Measurements from ENCODE around the gene RETREG2.
A peak's percentile ranks its signal among the peaks of the same experiment; 100 is the strongest.

RETREG2 gene

GRCh38 chr2:219175928-219176817 is 1.9 kb upstream of the RETREG2 start:
- Histone ChIP-seq H3K36me3 (ENCODE audit: control insufficient read depth, insufficient read depth, low read length) (peaks cover 16% of the 10 kb centered on the region), H3K4me3 (ENCODE audit: insufficient read depth, low read depth, low read length) (peak overlapping the region; percentile 88), H3K27ac (ENCODE audit: insufficient read depth, low read depth, low read length, poor library complexity, severe bottlenecking) (no peak overlapping the region), H3K9me3 (ENCODE audit: control insufficient read depth, low read length) (no peaks in the 10 kb centered on the region), H3K4me1 (ENCODE audit: control insufficient read depth, insufficient read depth, low read length) (peaks cover 15% of the 10 kb centered on the region), H3K27me3 (ENCODE audit: control insufficient read depth, insufficient read depth, low read length, poor library complexity, severe bottlenecking) (no peaks in the 10 kb centered on the region)
- 4 to 5% methylated on average over 45 of the region's 45 CpGs for WGBS, 2 experiments

GRCh38 chr2:219176818-219177551 is 1.1 kb upstream of the RETREG2 start, which contains the start of gene CNPPD1:
TSS of gene CNPPD1 (minus strand) at chr2:219176925. CDS start at chr2:219176828, 97 bp downstream.
- Histone ChIP-seq H3K27ac (ENCODE audit: insufficient read depth, low read depth, low read length, poor library complexity, severe bottlenecking) (peak within 1 kb of the TSS; percentile 67), H3K9me3 (ENCODE audit: control insufficient read depth, low read length) (no peaks in the 10 kb centered on the region), H3K4me1 (ENCODE audit: control insufficient read depth, insufficient read depth, low read length) (peaks cover 15% of the 10 kb centered on the region), H3K4me3 (ENCODE audit: insufficient read depth, low read depth, low read length) (peak within 1 kb of the TSS; percentile 88), H3K36me3 (ENCODE audit: control insufficient read depth, insufficient read depth, low read length) (peaks cover 24% of the 10 kb centered on the region), H3K27me3 (ENCODE audit: control insufficient read depth, insufficient read depth, low read length, poor library complexity, severe bottlenecking) (no peaks in the 10 kb centered on the region)
- 0 to 1% methylated on average over 67 to 69 of the region's 69 CpGs for WGBS, 2 experiments

- H3K36me3 ChIP-seq (ENCODE audit: control insufficient read depth, insufficient read depth, low read length) = peaks cover 35% of the 10 kb centered on the region
- H3K4me3 ChIP-seq (ENCODE audit: insufficient read depth, low read depth, low read length) = peak overlapping the region; percentile 88
- H3K27me3 ChIP-seq (ENCODE audit: control insufficient read depth, insufficient read depth, low read length, poor library complexity, severe bottlenecking) = no peaks in the 10 kb centered on the region
- H3K27ac ChIP-seq (ENCODE audit: insufficient read depth, low read depth, low read length, poor library complexity, severe bottlenecking) = no peak overlapping the region
- 9% methylated on average over 45 of the region's 45 CpGs for WGBS, 2 experiments
- H3K9me3 ChIP-seq (ENCODE audit: control insufficient read depth, low read length) = no peaks in the 10 kb centered on the region
- peaks cover 15% of the 10 kb centered on the region for H3K4me1 ChIP-seq (ENCODE audit: control insufficient read depth, insufficient read depth, low read length)
Measured at GRCh38 chr2:219178377-219179175, 501 bp downstream of the RETREG2 start.

- Histone ChIP-seq H3K9me3 (ENCODE audit: control insufficient read depth, low read length) (no peaks in the 10 kb centered on the region), H3K4me3 (ENCODE audit: insufficient read depth, low read depth, low read length) (no peak overlapping the region), H3K27ac (ENCODE audit: insufficient read depth, low read depth, low read length, poor library complexity, severe bottlenecking) (no peak overlapping the region), H3K4me1 (ENCODE audit: control insufficient read depth, insufficient read depth, low read length) (peaks cover 15% of the 10 kb centered on the region), H3K36me3 (ENCODE audit: control insufficient read depth, insufficient read depth, low read length) (peaks cover 35% of the 10 kb centered on the region), H3K27me3 (ENCODE audit: control insufficient read depth, insufficient read depth, low read length, poor library complexity, severe bottlenecking) (no peaks in the 10 kb centered on the region)
- WGBS, 2 experiments = 95 to 97% methylated on average over 9 of the region's 9 CpGs
Measured at GRCh38 chr2:219179601-219180465, 1.8 kb downstream of the RETREG2 start.

GRCh38 chr2:219180961-219181360 is 2.9 kb downstream of the RETREG2 start:
- H3K4me1 ChIP-seq (ENCODE audit: control insufficient read depth, insufficient read depth, low read length) = peaks cover 12% of the 10 kb centered on the region
- 93 to 95% methylated on average over 5 of the region's 5 CpGs for WGBS, 2 experiments
- H3K27ac ChIP-seq (ENCODE audit: insufficient read depth, low read depth, low read length, poor library complexity, severe bottlenecking) = no peak overlapping the region
- no peaks in the 10 kb centered on the region for H3K27me3 ChIP-seq (ENCODE audit: control insufficient read depth, insufficient read depth, low read length, poor library complexity, severe bottlenecking)
- no peaks in the 10 kb centered on the region for H3K9me3 ChIP-seq (ENCODE audit: control insufficient read depth, low read length)
- H3K36me3 ChIP-seq (ENCODE audit: control insufficient read depth, insufficient read depth, low read length) = peaks cover 35% of the 10 kb centered on the region
- no peak overlapping the region for H3K4me3 ChIP-seq (ENCODE audit: insufficient read depth, low read depth, low read length)

- Histone ChIP-seq H3K27me3 (ENCODE audit: control insufficient read depth, insufficient read depth, low read length, poor library complexity, severe bottlenecking) (no peaks in the 10 kb centered on the region), H3K36me3 (ENCODE audit: control insufficient read depth, insufficient read depth, low read length) (peaks cover 35% of the 10 kb centered on the region), H3K9me3 (ENCODE audit: control insufficient read depth, low read length) (no peaks in the 10 kb centered on the region), H3K4me3 (ENCODE audit: insufficient read depth, low read depth, low read length) (no peak overlapping the region), H3K27ac (ENCODE audit: insufficient read depth, low read depth, low read length, poor library complexity, severe bottlenecking) (no peak overlapping the region), H3K4me1 (ENCODE audit: control insufficient read depth, insufficient read depth, low read length) (peaks cover 9% of the 10 kb centered on the region)
- 91 to 96% methylated on average over 6 of the region's 6 CpGs for WGBS, 2 experiments
Measured at GRCh38 chr2:219181531-219181930, 3.5 kb downstream of the RETREG2 start.

- peaks cover 9% of the 10 kb centered on the region for H3K4me1 ChIP-seq (ENCODE audit: control insufficient read depth, insufficient read depth, low read length)
- H3K27ac ChIP-seq (ENCODE audit: insufficient read depth, low read depth, low read length, poor library complexity, severe bottlenecking) = no peak overlapping the region
- 94% methylated on average over 8 of the region's 8 CpGs for WGBS, 2 experiments
- no peak overlapping the region for H3K4me3 ChIP-seq (ENCODE audit: insufficient read depth, low read depth, low read length)
- no peaks in the 10 kb centered on the region for H3K9me3 ChIP-seq (ENCODE audit: control insufficient read depth, low read length)
- H3K36me3 ChIP-seq (ENCODE audit: control insufficient read depth, insufficient read depth, low read length) = peaks cover 35% of the 10 kb centered on the region
- no peaks in the 10 kb centered on the region for H3K27me3 ChIP-seq (ENCODE audit: control insufficient read depth, insufficient read depth, low read length, poor library complexity, severe bottlenecking)
Measured at GRCh38 chr2:219182331-219183150, 4.5 kb downstream of the RETREG2 start.

- 92 to 94% methylated on average over 6 of the region's 6 CpGs for WGBS, 2 experiments
- Histone ChIP-seq H3K27ac (ENCODE audit: insufficient read depth, low read depth, low read length, poor library complexity, severe bottlenecking) (no peak overlapping the region), H3K36me3 (ENCODE audit: control insufficient read depth, insufficient read depth, low read length) (peaks cover 35% of the 10 kb centered on the region), H3K4me1 (ENCODE audit: control insufficient read depth, insufficient read depth, low read length) (peaks cover 9% of the 10 kb centered on the region), H3K27me3 (ENCODE audit: control insufficient read depth, insufficient read depth, low read length, poor library complexity, severe bottlenecking) (no peaks in the 10 kb centered on the region), H3K4me3 (ENCODE audit: insufficient read depth, low read depth, low read length) (no peak overlapping the region), H3K9me3 (ENCODE audit: control insufficient read depth, low read length) (no peaks in the 10 kb centered on the region)
Measured at GRCh38 chr2:219183151-219183772, 5.2 kb downstream of the RETREG2 start.
